ENCODE results near the gene FAM186B. TPM values are rescaled to one million over a fixed set of nuclear protein-coding genes. Genes with fewer than 3 reads are reported as not detected.

The FAM186B gene
- total and polyA plus RNA-seq, 7 experiments from 2014 or later, result 0.13 to 1.1 (median 0.31) TPM

DNA sequence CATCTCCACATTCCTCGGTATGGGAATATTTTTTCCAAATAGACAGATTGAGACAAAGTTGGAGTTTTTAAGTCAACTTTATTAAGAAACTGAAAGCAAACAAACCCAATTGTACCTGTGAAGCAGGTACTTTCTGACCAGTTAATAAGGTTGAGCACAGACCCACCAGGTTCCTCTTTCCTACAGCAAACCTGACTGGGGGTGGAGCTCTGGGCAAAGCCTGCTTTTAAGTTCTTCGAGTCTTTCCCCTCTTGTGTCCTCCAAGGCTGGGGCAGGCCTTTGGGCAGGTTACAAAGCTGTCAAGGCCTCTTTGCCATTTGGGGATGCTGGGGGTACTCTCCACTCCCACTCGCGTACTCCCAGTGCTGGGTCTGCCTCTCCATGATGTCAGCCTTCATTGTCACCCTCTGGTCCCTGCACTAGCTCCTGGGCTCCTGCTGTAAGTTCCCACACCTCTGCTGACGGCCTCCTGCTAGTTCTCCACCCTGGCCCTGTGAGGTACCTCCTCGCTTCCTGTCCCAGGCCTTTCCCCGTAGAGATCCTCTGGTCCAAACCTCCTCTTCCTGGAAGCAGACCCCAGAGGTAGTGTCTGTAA, 63.4 kb downstream of the FAM186B start:
- H3K9me3 Mint-ChIP-seq, result peaks cover 0 to 2% (median 0%) of the 10 kb centered on the region in 11 donors
- no peaks in the 10 kb centered on the region for H3K27me3 ChIP-seq (ENCODE audit: control insufficient read depth in 2 of 2, insufficient read depth in 2 of 2, low read length in 2 of 2)
- H3K27ac ChIP-seq (ENCODE audit: low read depth, low read length), result no peak overlapping the region
- ATAC-seq (no peak), DNase-seq (no peak)
- no peaks in the 10 kb centered on the region for H3K36me3 Mint-ChIP-seq
- peaks cover 16 to 44% (median 27%) of the 10 kb centered on the region in 7 donors for H3K4me1 Mint-ChIP-seq
- no peaks in the 10 kb centered on the region for H3K9me3 ChIP-seq (ENCODE audit: control insufficient read depth in 2 of 3, low read length in 3 of 3)
- CTCF ChIA-PET, result interaction anchor here (0.5 kb wide), 1 partner anchor 16 kb away, joined by 3 read pairs; no protein-coding TSS in a partner anchor
- no peaks in the 10 kb centered on the region for H3K36me3 ChIP-seq (ENCODE audit: control insufficient read depth in 2 of 3, insufficient read depth in 3 of 3, low read length in 3 of 3)
- peaks cover 14 to 15% of the 10 kb centered on the region in 2 donors for H3K4me1 ChIP-seq (ENCODE audit: control insufficient read depth in 2 of 2, insufficient read depth in 2 of 2, low read length in 2 of 2)
- peaks cover 0 to 56% (median under 1%) of the 10 kb centered on the region in 5 donors for H3K27me3 Mint-ChIP-seq
- POLR2A ChIA-PET, result no interaction called here
- no peak overlapping the region for H3K4me3 ChIP-seq (ENCODE audit: low read length)
- peak overlapping the region in 1 of 10 donors; percentile 25 for H3K4me3 Mint-ChIP-seq
- peak overlapping the region in 2 of 9 donors; percentile 8 to 67 for H3K27ac Mint-ChIP-seq
- intact Hi-C loops (cut with micrococcal nuclease), result no loop called here

DNA sequence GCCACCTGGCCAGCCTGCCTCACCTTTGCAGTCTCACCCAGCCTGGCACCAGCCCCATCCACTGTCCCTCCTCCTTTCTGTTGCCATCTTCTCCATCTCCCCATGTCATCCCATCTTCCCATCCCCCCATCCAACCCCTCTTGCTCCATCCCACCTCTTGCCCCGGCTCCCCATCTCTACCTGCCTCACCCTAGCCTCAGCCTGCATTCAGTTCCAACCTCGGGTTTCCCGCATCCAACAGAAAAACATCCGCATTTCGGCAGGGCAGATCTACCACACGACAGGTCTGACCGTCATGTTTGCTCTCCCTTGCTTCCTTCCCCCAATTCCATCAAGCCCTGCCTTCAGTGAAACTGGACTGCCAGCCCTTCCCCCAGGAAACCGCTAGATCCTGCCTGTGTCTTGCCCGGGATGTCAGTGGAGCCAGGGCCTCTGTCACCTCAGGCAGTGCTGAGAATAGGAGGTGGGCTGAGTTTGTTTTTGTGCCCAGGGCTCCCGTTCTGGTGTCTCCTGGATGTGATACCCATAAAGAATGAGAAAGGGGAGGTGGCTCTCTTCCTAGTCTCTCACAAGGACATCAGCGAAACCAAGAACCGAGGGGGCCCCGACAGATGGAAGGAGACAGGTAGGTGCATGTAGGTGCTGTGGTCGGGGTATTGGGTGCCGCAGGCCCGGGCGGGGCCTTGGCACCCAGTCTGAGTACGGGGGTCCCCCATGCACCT, 64.1 kb downstream of the FAM186B start:
- POLR2A ChIA-PET, result interaction anchor here (1.4 kb wide), 1 partner anchor 81 kb away, joined by 5 read pairs; the partner anchor contains the start of gene PRPF40B

GRCh38 chr12:49540229-49541139, 65.0 kb downstream of the FAM186B start:
- Mint-ChIP-seq H3K4me1 (peaks cover 16 to 44% (median 27%) of the 10 kb centered on the region in 7 donors), H3K36me3 (no peaks in the 10 kb centered on the region), H3K27ac (peak overlapping the region; percentile 28 to 83 (median 66)), H3K9me3 (peaks cover 0 to 2% (median 0%) of the 10 kb centered on the region in 11 donors), H3K4me3 (peak overlapping the region; percentile 49 to 78 (median 62)), H3K27me3 (peaks cover 0 to 68% (median 6%) of the 10 kb centered on the region in 5 donors)
- H3K9me3 ChIP-seq (ENCODE audit: control insufficient read depth in 2 of 3, low read length in 3 of 3), result no peaks in the 10 kb centered on the region
- intact Hi-C loops (cut with micrococcal nuclease), result no loop called here
- H3K27ac ChIP-seq (ENCODE audit: low read depth, low read length), result no peak overlapping the region
- H3K36me3 ChIP-seq (ENCODE audit: control insufficient read depth in 2 of 3, insufficient read depth in 3 of 3, low read length in 3 of 3), result no peaks in the 10 kb centered on the region
- peaks cover 14 to 15% of the 10 kb centered on the region in 2 donors for H3K4me1 ChIP-seq (ENCODE audit: control insufficient read depth in 2 of 2, insufficient read depth in 2 of 2, low read length in 2 of 2)
- ATAC-seq (no peak), DNase-seq (no peak)
- ChIA-PET CTCF (interaction anchor here (2.1 kb wide), 1 partner anchor 13 kb away, joined by 7 read pairs; no protein-coding TSS in a partner anchor), POLR2A (interaction anchor here (1.2 to 1.4 kb wide), 3 partner anchors 14 to 82 kb away, joined by 3 to 5 read pairs (median 4); partner anchors contain the start of gene PRPF40B)
- H3K27me3 ChIP-seq (ENCODE audit: control insufficient read depth in 2 of 2, insufficient read depth in 2 of 2, low read length in 2 of 2), result no peaks in the 10 kb centered on the region
- H3K4me3 ChIP-seq (ENCODE audit: low read length), result no peak overlapping the region

More for the DNA sequence above, 64.1 kb downstream of the FAM186B start:
- Histone ChIP-seq H3K4me1 (ENCODE audit: control insufficient read depth in 2 of 2, insufficient read depth in 2 of 2, low read length in 2 of 2) (peaks cover 14 to 15% of the 10 kb centered on the region in 2 donors), H3K4me3 (ENCODE audit: low read length) (no peak overlapping the region), H3K9me3 (ENCODE audit: control insufficient read depth in 2 of 3, low read length in 3 of 3) (no peaks in the 10 kb centered on the region), H3K27me3 (ENCODE audit: control insufficient read depth in 2 of 2, insufficient read depth in 2 of 2, low read length in 2 of 2) (no peaks in the 10 kb centered on the region), H3K36me3 (ENCODE audit: control insufficient read depth in 2 of 3, insufficient read depth in 3 of 3, low read length in 3 of 3) (no peaks in the 10 kb centered on the region), H3K27ac (ENCODE audit: low read depth, low read length) (no peak overlapping the region)
- Mint-ChIP-seq H3K9me3 (peaks cover 0 to 2% (median 0%) of the 10 kb centered on the region in 11 donors), H3K27ac (peak overlapping the region in 6 of 9 donors; percentile 1 to 46 (median 32)), H3K36me3 (no peaks in the 10 kb centered on the region), H3K4me3 (peak overlapping the region in 3 of 10 donors; percentile 2 to 27 (median 12)), H3K27me3 (peaks cover 0 to 60% (median 6%) of the 10 kb centered on the region in 5 donors), H3K4me1 (peaks cover 16 to 44% (median 27%) of the 10 kb centered on the region in 7 donors)
- DNase-seq (no peak), ATAC-seq (no peak)
- intact Hi-C loops (cut with micrococcal nuclease), result no loop called here
- CTCF ChIA-PET, result interaction anchor here (0.5 kb wide), 1 partner anchor 17 kb away, joined by 3 read pairs; no protein-coding TSS in a partner anchor

- no peaks in the 10 kb centered on the region for H3K9me3 Mint-ChIP-seq
- Histone ChIP-seq H3K4me1 (ENCODE audit: control insufficient read depth in 2 of 2, insufficient read depth in 2 of 2, low read length in 2 of 2) (peaks cover 14 to 15% of the 10 kb centered on the region in 2 donors), H3K4me3 (ENCODE audit: low read length) (peak overlapping the region; percentile 37), H3K27ac (ENCODE audit: low read depth, low read length) (no peak overlapping the region), H3K9me3 (ENCODE audit: control insufficient read depth in 2 of 3, low read length in 3 of 3) (no peaks in the 10 kb centered on the region), H3K36me3 (ENCODE audit: control insufficient read depth in 2 of 3, insufficient read depth in 3 of 3, low read length in 3 of 3) (no peaks in the 10 kb centered on the region), H3K27me3 (ENCODE audit: control insufficient read depth in 2 of 2, insufficient read depth in 2 of 2, low read length in 2 of 2) (no peaks in the 10 kb centered on the region)
- POLR2A ChIA-PET, result interaction anchor here (0.9 to 1.5 kb wide), 5 partner anchors 9 to 83 kb away, joined by 3 to 6 read pairs (median 4); partner anchors contain the start of gene PRPF40B
- ATAC-seq (no peak), DNase-seq (no peak)
- H3K4me1 Mint-ChIP-seq, result peaks cover 15 to 39% (median 27%) of the 10 kb centered on the region in 7 donors
- intact Hi-C loops (cut with micrococcal nuclease), result loop anchor here (1.0 to 5.0 kb wide), 5 partner anchors 10 to 83 kb away; partner anchors contain the start of genes PRPF40B (in 2 of the 2) and MCRS1 (in 1 of the 2)
- CTCF ChIA-PET, result interaction anchor here (1.0 to 2.1 kb wide), 2 partner anchors 13 to 25 kb away, joined by 5 to 7 read pairs; no protein-coding TSS in a partner anchor
- H3K4me3 Mint-ChIP-seq, result peak overlapping the region; percentile 62 to 87 (median 74)
- peak overlapping the region in 6 of 9 donors; percentile 43 to 71 (median 64) for H3K27ac Mint-ChIP-seq
- H3K27me3 Mint-ChIP-seq, result peaks cover 0 to 67% (median 6%) of the 10 kb centered on the region in 5 donors
- no peaks in the 10 kb centered on the region for H3K36me3 Mint-ChIP-seq
Measured at GRCh38 chr12:49539406-49540228, 65.8 kb downstream of the FAM186B start.

DNA sequence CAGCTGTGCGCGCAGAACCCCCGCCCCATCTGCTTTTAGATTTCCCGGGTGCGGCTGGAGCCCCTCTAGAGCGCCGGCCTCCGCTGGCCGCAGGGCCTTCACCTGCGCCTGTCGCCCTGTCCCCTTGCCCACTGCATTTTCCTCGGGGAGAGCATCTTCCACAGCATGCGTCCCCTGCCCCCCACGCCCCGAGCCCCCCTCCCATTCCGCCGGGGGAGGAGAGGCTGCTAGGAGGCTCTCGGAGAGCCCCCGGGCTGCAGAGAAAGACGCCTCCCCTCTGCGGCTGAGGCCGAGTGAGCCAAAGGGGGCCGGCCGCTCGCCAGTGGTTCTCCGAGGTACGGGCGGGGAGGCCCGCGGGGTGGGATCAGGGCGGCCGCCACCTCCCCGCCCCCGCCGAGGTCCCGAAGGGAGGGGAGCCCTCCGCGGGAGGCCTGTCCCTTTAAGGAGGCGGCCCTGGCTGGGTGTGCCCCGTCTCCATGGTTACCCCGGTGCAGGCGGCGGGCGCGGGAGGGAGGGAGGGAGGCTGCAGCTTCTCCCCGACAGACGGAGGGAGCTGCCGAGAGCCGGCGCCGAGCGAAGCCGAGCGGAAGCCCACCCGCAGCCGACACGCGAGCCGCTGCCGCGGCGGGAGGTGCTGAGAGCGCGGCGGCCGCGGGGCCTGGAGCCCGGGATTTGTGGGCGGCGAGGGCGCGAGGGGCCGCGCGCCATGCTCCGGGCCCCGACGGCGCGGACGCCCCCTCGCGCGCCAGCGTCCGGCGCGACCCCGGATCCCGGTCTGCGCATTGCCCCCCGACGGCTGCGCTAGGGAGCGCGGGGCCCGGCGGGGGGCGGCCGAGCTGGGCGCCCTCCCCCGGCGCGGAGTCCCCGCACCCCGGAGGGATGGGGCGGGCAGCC, 66.7 kb downstream of the FAM186B start, which contains the start of gene KCNH3:
TSS of gene KCNH3 (plus strand) at position 521 of the 894 bp plus-strand sequence. CDS start 387 bp downstream, outside the sequence.
- Mint-ChIP-seq H3K4me1 (peaks cover 13 to 37% (median 27%) of the 10 kb centered on the region in 7 donors), H3K9me3 (no peaks in the 10 kb centered on the region), H3K4me3 (peak within 1 kb of the TSS; percentile 66 to 87 (median 80)), H3K27me3 (peaks cover 0 to 66% (median 6%) of the 10 kb centered on the region in 5 donors), H3K27ac (peak within 1 kb of the TSS in 6 of 9 donors; percentile 43 to 81 (median 64)), H3K36me3 (no peaks in the 10 kb centered on the region)
- H3K36me3 ChIP-seq (ENCODE audit: control insufficient read depth in 2 of 3, insufficient read depth in 3 of 3, low read length in 3 of 3), result no peaks in the 10 kb centered on the region
- CTCF ChIA-PET, result interaction anchor here (1.0 to 2.1 kb wide), 3 partner anchors 14 to 84 kb away, joined by 4 to 7 read pairs (median 5); no protein-coding TSS in a partner anchor
- H3K27ac ChIP-seq (ENCODE audit: low read depth, low read length), result peak within 1 kb of the TSS; percentile 11
- peak; percentile 94 for ATAC-seq
- no peaks in the 10 kb centered on the region for H3K9me3 ChIP-seq (ENCODE audit: control insufficient read depth in 2 of 3, low read length in 3 of 3)
- intact Hi-C loops (cut with micrococcal nuclease), result loop anchor here (1.0 to 5.0 kb wide), 10 partner anchors 11 to 469 kb away; partner anchors contain the start of genes MCRS1 (in 2 of the 2), PRPF40B (in 2 of the 2), RHEBL1 (in 1 of the 2) and TMBIM6 (in 1 of the 2)
- no peaks in the 10 kb centered on the region for H3K27me3 ChIP-seq (ENCODE audit: control insufficient read depth in 2 of 2, insufficient read depth in 2 of 2, low read length in 2 of 2)
- POLR2A ChIA-PET, result interaction anchor here (0.9 to 1.8 kb wide), 5 partner anchors 10 to 350 kb away, joined by 3 to 6 read pairs (median 3); partner anchors contain the start of genes PRPF40B and TUBA1A
- peaks cover 14 to 15% of the 10 kb centered on the region in 2 donors for H3K4me1 ChIP-seq (ENCODE audit: control insufficient read depth in 2 of 2, insufficient read depth in 2 of 2, low read length in 2 of 2)
- peak within 1 kb of the TSS; percentile 69 for H3K4me3 ChIP-seq (ENCODE audit: low read length)
- DNase-seq, result peak; percentile 66 to 95 (median 86)

Data from naive thymus-derived CD4-positive, alpha-beta T cell (primary cell).